ENCODE results near the gene TEX30. TPM values are rescaled to one million over a fixed set of nuclear protein-coding genes. Genes with fewer than 3 reads are reported as not detected.
A peak's percentile ranks its signal among the peaks of the same experiment; 100 is the strongest.

TEX30 gene
- total RNA-seq, 1 experiment from 2014 or later = 7.4 TPM

- CTCF ChIA-PET = no interaction called here
- intact Hi-C loops (cut with micrococcal nuclease; ENCODE audit: unreplicated experiment) = no loop called here
- BruUV-seq (replicated peaks) = no TSS peak
- no peak for TF ChIP-seq CTCF (IDR thresholded peaks at IDR 0.05; ENCODE audit: unreplicated experiment)
- no peak overlapping the region for H3K27ac Mint-ChIP-seq (ENCODE audit: unreplicated experiment)
- H3K36me3 Mint-ChIP-seq (ENCODE audit: insufficient read depth, unreplicated experiment) = no peaks in the 10 kb centered on the region
- H3K9me3 Mint-ChIP-seq (ENCODE audit: low read depth, unreplicated experiment) = no peaks in the 10 kb centered on the region
- DNase-seq = no peak
- H3K27me3 Mint-ChIP-seq (ENCODE audit: unreplicated experiment) = no peaks in the 10 kb centered on the region
- H3K4me1 Mint-ChIP-seq (ENCODE audit: low read depth, unreplicated experiment) = peaks cover 18% of the 10 kb centered on the region
- no peak overlapping the region for H3K4me3 Mint-ChIP-seq (ENCODE audit: low read depth, unreplicated experiment)
Measured at GRCh38 chr13:102815788-102816187, 42.2 kb upstream of the TEX30 start.

GRCh38 chr13:102814793-102815192 is 41.2 kb upstream of the TEX30 start:
- no TSS peak for BruUV-seq (replicated peaks)
- H3K36me3 Mint-ChIP-seq (ENCODE audit: insufficient read depth, unreplicated experiment) = no peaks in the 10 kb centered on the region
- intact Hi-C loops (cut with micrococcal nuclease; ENCODE audit: unreplicated experiment) = no loop called here

GRCh38 chr13:102814025-102814607 is 40.5 kb upstream of the TEX30 start:
- no peaks in the 10 kb centered on the region for H3K9me3 Mint-ChIP-seq (ENCODE audit: low read depth, unreplicated experiment)
- TF ChIP-seq CTCF (IDR thresholded peaks at IDR 0.05; ENCODE audit: unreplicated experiment) = no peak
- CTCF ChIA-PET = no interaction called here
- no peaks in the 10 kb centered on the region for H3K27me3 Mint-ChIP-seq (ENCODE audit: unreplicated experiment)
- H3K27ac Mint-ChIP-seq (ENCODE audit: unreplicated experiment) = no peak overlapping the region
- DNase-seq = no peak
- peaks cover 18% of the 10 kb centered on the region for H3K4me1 Mint-ChIP-seq (ENCODE audit: low read depth, unreplicated experiment)
- intact Hi-C loops (cut with micrococcal nuclease; ENCODE audit: unreplicated experiment) = no loop called here
- peak overlapping the region; percentile 2 for H3K4me3 Mint-ChIP-seq (ENCODE audit: low read depth, unreplicated experiment)
- BruUV-seq (replicated peaks) = no TSS peak
- H3K36me3 Mint-ChIP-seq (ENCODE audit: insufficient read depth, unreplicated experiment) = no peaks in the 10 kb centered on the region

More at GRCh38 chr13:102814793-102815192, 41.2 kb upstream of the TEX30 start:
- DNase-seq = no peak
- H3K9me3 Mint-ChIP-seq (ENCODE audit: low read depth, unreplicated experiment) = no peaks in the 10 kb centered on the region
- no peak overlapping the region for H3K4me3 Mint-ChIP-seq (ENCODE audit: low read depth, unreplicated experiment)
- CTCF ChIA-PET = no interaction called here
- no peak overlapping the region for H3K27ac Mint-ChIP-seq (ENCODE audit: unreplicated experiment)
- peaks cover 18% of the 10 kb centered on the region for H3K4me1 Mint-ChIP-seq (ENCODE audit: low read depth, unreplicated experiment)
- no peak for TF ChIP-seq CTCF (IDR thresholded peaks at IDR 0.05; ENCODE audit: unreplicated experiment)
- no peaks in the 10 kb centered on the region for H3K27me3 Mint-ChIP-seq (ENCODE audit: unreplicated experiment)

GRCh38 chr13:102812611-102813287 is 39.2 kb upstream of the TEX30 start:
- Mint-ChIP-seq H3K36me3 (ENCODE audit: insufficient read depth, unreplicated experiment) (no peaks in the 10 kb centered on the region), H3K4me3 (ENCODE audit: low read depth, unreplicated experiment) (no peak overlapping the region), H3K4me1 (ENCODE audit: low read depth, unreplicated experiment) (peaks cover 11% of the 10 kb centered on the region), H3K27ac (ENCODE audit: unreplicated experiment) (no peak overlapping the region), H3K9me3 (ENCODE audit: low read depth, unreplicated experiment) (no peaks in the 10 kb centered on the region), H3K27me3 (ENCODE audit: unreplicated experiment) (no peaks in the 10 kb centered on the region)
- CTCF ChIA-PET = no interaction called here
- BruUV-seq (replicated peaks) = no TSS peak
- intact Hi-C loops (cut with micrococcal nuclease; ENCODE audit: unreplicated experiment) = no loop called here
- TF ChIP-seq CTCF (IDR thresholded peaks at IDR 0.05; ENCODE audit: unreplicated experiment) = no peak
- DNase-seq = no peak

Measured in Calu3 (cell line).